Adrenal gland (tissue), 19 donors: ENCODE measurements around the gene ASB16. TPM values are rescaled to one million over a fixed set of nuclear protein-coding genes. Genes with fewer than 3 reads are reported as not detected.
A peak's percentile ranks its signal among the peaks of the same experiment; 100 is the strongest.

ENCODE experiments used
- DNase-seq, 7 donors: peaks; one replicate each; pipeline ENCODE4 v3.0.0-alpha.2; 2019 to 2020
- H3K27ac ChIP-seq, 5 donors: fragments of 200-600 bp; sonication (generic) in 4 of 5; 1 replicate in 3 of 5; 2 replicates in 2 of 5; pipeline versions ENCODE4 v1.5.1 to v1.8.0; 2016 to 2020; ENCODE audit warnings: mild to moderate bottlenecking in 1 of 5
- H3K27me3 ChIP-seq: fragments of 200-600 bp; 2 replicates; pipeline ENCODE4 v1.8.0; 2021
- H3K36me3 ChIP-seq, 2 donors: fragments of 200-600 bp; replicated peaks in 1 of 2; 1 replicate in 1 of 2; 2 replicates in 1 of 2; pipeline versions ENCODE4 v1.5.1 to v1.8.0; 2018 to 2022
- H3K4me1 ChIP-seq, 2 donors: fragments of 200-600 bp; replicated peaks in 1 of 2; 1 replicate in 1 of 2; 2 replicates in 1 of 2; pipeline versions ENCODE4 v1.5.1 to v1.8.0; 2018 to 2021
- H3K4me3 ChIP-seq, 4 donors: fragments of 200-600 bp; sonication (generic) in 3 of 4; one replicate each; pipeline ENCODE4 v1.5.1; 2016 to 2018
- H3K9me3 ChIP-seq, 3 donors: fragments of 200-600 bp; sonication (generic) in 1 of 3; replicated peaks in 1 of 3; 1 replicate in 2 of 3; 2 replicates in 1 of 3; pipeline versions ENCODE4 v1.5.1 to v1.8.0; 2016 to 2021
- CTCF ChIP-seq, 6 experiments: fragments of 450-650 bp in 4 of 6; fragments of 200-600 bp in 2 of 6; sonication (generic) in 1 of 6; IDR thresholded peaks; 1 replicate in 5 of 6; 2 replicates in 1 of 6; pipeline versions ENCODE4 v1.5.1 to v1.8.0; 2016 to 2021; ENCODE audit warnings: antibody characterized with exemption in 6 of 6, mild to moderate bottlenecking in 2 of 6, moderate library complexity in 1 of 6
- POLR2A ChIP-seq, 2 donors: fragments of 450-650 bp; IDR thresholded peaks; one replicate each; pipeline ENCODE4 v1.6.1; 2017; ENCODE audit warnings: antibody characterized with exemption in 2 of 2, mild to moderate bottlenecking in 2 of 2, moderate library complexity in 1 of 2
- WGBS, 4 donors: extraction: QIAGEN DNeasy Blood & Tissue Kit in 2 of 4; methylation state at CpG; one replicate each; pipeline versions ENCODE4 v1.1.5 to v1.1.7; 2013 to 2017; 5-methylcytosine and 5-hydroxymethylcytosine counted together
- intact Hi-C, 2 donors: fragments of 100-400 bp; cut with DNase I; formaldehyde crosslinking; loops; one replicate each; pipeline versions ENCODE4 v1.14.1 to v1.15.0; 2022 to 2023
- long read RNA-seq, 10 donors: library from polyadenylated mRNA in 3 of 10; unstranded in 2 of 10; stranded (forward) in 1 of 10; transcript quantifications; one replicate each; pipeline ENCODE4 v2.0.0 and lab custom pipeline, GENCODE V29; 2021 to 2026
- polyA plus RNA-seq, 3 donors: library from polyadenylated mRNA; stranded (reverse); fragments of 200-250 nt in 2 of 3; fragments of 350-450 nt in 1 of 3; fragmentation: Illumina TruSeq in 1 of 3; extraction: RNeasy Lipid Tissue Mini Kit (QIAGEN cat#74804) in 1 of 3; gene quantifications; one replicate each; pipeline ENCODE4 v1.2.3, GENCODE V29; 2013 to 2014
- total RNA-seq, 9 donors: library from RNA; depleted of rRNA in 4 of 9; stranded (reverse); fragments of >200 nt in 4 of 9; fragments of 120-200 nt in 1 of 9; fragmentation: NEBNext Ultra II Directional in 1 of 9; extraction: Animal tissue kit (Norgen Biotek cat#: 25700) in 1 of 9; gene quantifications; one replicate each; pipeline versions ENCODE4 v1.1.0 to v1.2.4, GENCODE V29; 2013 to 2023
- donor health status: healthy with polysubstance abuse.
- donor health status: Bipolar disorder and iron deficiency.
- donor health status: DM: yes; HTN: yes; CAD: no.
- donor health status: DM: no; HTN: no; CAD: no.
- donor health status: DM: no; HTN: no; CAD: no.
- donor health status: DM: yes; HTN: yes; CAD: no.

Gene ASB16, protein sequence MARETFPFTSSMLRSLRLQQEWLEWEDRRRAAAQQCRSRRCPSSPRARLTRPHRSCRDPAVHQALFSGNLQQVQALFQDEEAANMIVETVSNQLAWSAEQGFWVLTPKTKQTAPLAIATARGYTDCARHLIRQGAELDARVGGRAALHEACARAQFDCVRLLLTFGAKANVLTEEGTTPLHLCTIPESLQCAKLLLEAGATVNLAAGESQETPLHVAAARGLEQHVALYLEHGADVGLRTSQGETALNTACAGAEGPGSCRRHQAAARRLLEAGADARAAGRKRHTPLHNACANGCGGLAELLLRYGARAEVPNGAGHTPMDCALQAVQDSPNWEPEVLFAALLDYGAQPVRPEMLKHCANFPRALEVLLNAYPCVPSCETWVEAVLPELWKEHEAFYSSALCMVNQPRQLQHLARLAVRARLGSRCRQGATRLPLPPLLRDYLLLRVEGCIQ
- total RNA-seq, result under 1 TPM in 7 of 9 donors, not detected in 2; 0.22 to 0.83 (median 0.39) TPM
- polyA plus RNA-seq, result under 1 TPM; 0.13 to 0.48 (median 0.16) TPM
- long read RNA-seq, donor 1, result 0 reads
- long read RNA-seq, donor 2, result 0 reads
- long read RNA-seq, donor 3, result 0 reads
- long read RNA-seq, donor 4, result 0 reads
- long read RNA-seq, donor 5, partial matches to known transcripts, result 0 of 1 reads
- long read RNA-seq, donor 5, other reads (novel, unspliced or antisense), result 0 of 1 reads
- long read RNA-seq, donor 6, partial matches to known transcripts, result 0 of 1 reads
- long read RNA-seq, donor 6, other reads (novel, unspliced or antisense), result 1 of 1 reads
- long read RNA-seq, donor 7, result 0 reads
- long read RNA-seq, donor 8, result 0 reads
- long read RNA-seq, donor 9, partial matches to known transcripts, result 10 of 10 reads
- long read RNA-seq, donor 9, other reads (novel, unspliced or antisense), result 0 of 10 reads
- long read RNA-seq, donor 10, result 0 reads

GRCh38 chr17:44170499-44171201 lies at the start of gene ASB16:
ASB16 (plus strand) TSS chr17:44170704; CDS start chr17:44170790, 86 bp downstream.
- no peaks in the 10 kb centered on the region for H3K27me3 ChIP-seq
- intact Hi-C loops, result no loop called here
- H3K27ac ChIP-seq, result peak within 1 kb of the TSS in 1 of 5 donors; percentile 60
- DNase-seq, result peak in 3 of 7 donors; percentile 48 to 65 (median 61)
- H3K4me3 ChIP-seq, result no peak within 1 kb of the TSS
- H3K36me3 ChIP-seq, result no peaks in the 10 kb centered on the region
- TF ChIP-seq POLR2A (IDR thresholded peaks at IDR 0.05), result no peak
- no peak for TF ChIP-seq CTCF (IDR thresholded peaks at IDR 0.05)
- H3K9me3 ChIP-seq, result no peaks in the 10 kb centered on the region
- 26 to 61% (median 35%) methylated on average over 5 to 21 of the region's 21 CpGs for WGBS, 4 donors
- peaks cover 0 to 18% of the 10 kb centered on the region in 2 donors for H3K4me1 ChIP-seq

- TF ChIP-seq CTCF (IDR thresholded peaks at IDR 0.05) (no peak), POLR2A (IDR thresholded peaks at IDR 0.05) (no peak)
- 59 to 66% (median 63%) methylated on average over 9 of the region's 9 CpGs for WGBS, 4 donors
- Histone ChIP-seq H3K4me1 (peaks cover 11 to 21% of the 10 kb centered on the region in 2 donors), H3K36me3 (peaks cover 0 to 12% of the 10 kb centered on the region in 2 donors), H3K4me3 (peak overlapping the region in 1 of 4 donors; percentile 98), H3K9me3 (no peaks in the 10 kb centered on the region), H3K27ac (peak overlapping the region in 2 of 5 donors; percentile 16 to 92), H3K27me3 (no peaks in the 10 kb centered on the region)
- DNase-seq, result no peak
- intact Hi-C loops, result no loop called here
Measured at GRCh38 chr17:44120851-44121605, 49.5 kb upstream of the ASB16 start.

DNA sequence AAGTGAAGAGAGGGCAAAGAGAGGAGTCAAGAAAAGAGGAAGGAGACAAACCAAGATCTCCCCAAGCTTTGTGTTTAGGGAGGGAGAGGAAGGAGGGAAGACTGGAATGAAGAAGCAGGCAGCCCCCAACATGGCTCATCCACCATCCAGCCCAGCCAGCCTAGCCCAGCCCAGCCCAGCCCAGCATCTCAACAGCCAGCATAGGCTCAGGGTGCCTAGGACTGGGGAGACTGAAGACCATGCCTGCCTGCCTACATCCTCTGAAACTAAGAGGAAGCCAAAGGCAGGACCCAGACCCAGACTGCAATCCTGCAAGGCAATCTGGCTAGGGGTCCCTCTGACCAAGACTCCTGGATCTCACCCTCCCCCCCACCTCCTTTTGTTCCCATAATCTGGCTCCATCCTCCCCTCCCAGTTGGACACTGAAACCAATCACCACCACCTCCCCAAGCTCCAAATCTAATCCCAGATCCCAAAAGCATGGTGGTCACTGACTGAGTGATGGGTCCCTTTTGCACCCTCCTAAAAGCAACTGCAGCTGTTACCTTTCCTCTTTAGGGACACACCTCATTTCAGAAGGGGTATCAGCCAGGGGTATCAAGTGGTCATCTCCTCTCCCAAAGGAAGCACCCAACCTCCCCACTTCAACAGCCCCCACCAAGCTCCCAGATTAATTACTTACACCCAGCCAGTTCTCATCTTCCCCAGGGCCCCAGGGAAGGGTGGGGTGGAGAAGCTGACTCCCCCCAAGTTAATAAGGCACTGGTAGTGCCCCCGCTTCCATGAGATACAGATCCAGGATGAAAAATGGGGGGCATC lies 48.3 kb upstream of the ASB16 start:
- intact Hi-C loops, result no loop called here
- H3K4me1 ChIP-seq, result peaks cover 11 to 21% of the 10 kb centered on the region in 2 donors

More for the DNA sequence above, 48.3 kb upstream of the ASB16 start:
- TF ChIP-seq POLR2A (IDR thresholded peaks at IDR 0.05) (no peak), CTCF (IDR thresholded peaks at IDR 0.05) (no peak)
- H3K27ac ChIP-seq, result peak overlapping the region in 2 of 5 donors; percentile 16 to 92
- peak overlapping the region in 3 of 4 donors; percentile 34 to 98 (median 77) for H3K4me3 ChIP-seq
- DNase-seq, result no peak
- no peaks in the 10 kb centered on the region for H3K36me3 ChIP-seq
- no peaks in the 10 kb centered on the region for H3K27me3 ChIP-seq
- no peaks in the 10 kb centered on the region for H3K9me3 ChIP-seq
- 50 to 65% (median 58%) methylated on average over 1 of the region's 1 CpG for WGBS, 4 donors
